Lung (tissue), 12 donors: ENCODE data around the gene PRKN. TPM values are rescaled to one million over a fixed set of nuclear protein-coding genes. Genes with fewer than 3 reads are reported as not detected.

ENCODE experiments used
- ATAC-seq: fragments of 200-7000 bp; cut with Tn5 transposase; one replicate; pipeline ENCODE4 v1.9.1; 2020; ENCODE audit warnings: moderate number of reproducible peaks; ENCODE audit not compliant: insufficient read depth, low FRiP score
- DNase-seq, 3 donors: peaks; one replicate each; pipeline ENCODE4 v3.0.0-alpha.2; 2013 to 2017
- H3K27ac ChIP-seq, 2 donors: one replicate each; pipeline ENCODE4 v1.5.1; 2013; ENCODE audit warnings: mild to moderate bottlenecking in 2 of 2, moderate library complexity in 2 of 2, control low read depth in 1 of 2, inconsistent platforms in 1 of 2, low read depth in 1 of 2, low read length in 1 of 2
- H3K27me3 ChIP-seq, 3 donors: one replicate each; pipeline ENCODE4 v1.5.1; 2013; ENCODE audit warnings: low read length in 2 of 3; ENCODE audit not compliant: control insufficient read depth in 3 of 3, insufficient read depth in 3 of 3
- H3K36me3 ChIP-seq, 4 donors: one replicate each; pipeline ENCODE4 v1.5.1; 2013; ENCODE audit warnings: low read length in 4 of 4, mild to moderate bottlenecking in 1 of 4, moderate library complexity in 1 of 4; ENCODE audit not compliant: control insufficient read depth in 4 of 4, insufficient read depth in 4 of 4
- H3K4me1 ChIP-seq, 5 donors: one replicate each; pipeline ENCODE4 v1.5.1; 2013; ENCODE audit warnings: low read length in 5 of 5, mild to moderate bottlenecking in 2 of 5, moderate library complexity in 1 of 5; ENCODE audit not compliant: control insufficient read depth in 5 of 5, insufficient read depth in 5 of 5
- H3K4me3 ChIP-seq: one replicate; pipeline ENCODE4 v1.5.1; 2013; ENCODE audit warnings: mild to moderate bottlenecking, control low read depth, moderate library complexity
- H3K9ac ChIP-seq, 2 donors: one replicate each; pipeline ENCODE4 v1.5.1; 2013; ENCODE audit warnings: low read length in 2 of 2, control low read depth in 1 of 2; ENCODE audit not compliant: insufficient read depth in 1 of 2
- H3K9me3 ChIP-seq, 4 donors: one replicate each; pipeline ENCODE4 v1.5.1; 2013; ENCODE audit warnings: low read length in 3 of 4, mild to moderate bottlenecking in 1 of 4, moderate library complexity in 1 of 4; ENCODE audit not compliant: control insufficient read depth in 4 of 4, insufficient read depth in 3 of 4
- CTCF ChIP-seq: IDR thresholded peaks from 2 replicates; pipeline ENCODE4 v1.5.1; 2012; ENCODE audit warnings: mild to moderate bottlenecking; ENCODE audit errors: control extremely low read depth, extremely low read depth
- WGBS, 2 donors: extraction: QIAGEN DNeasy Blood & Tissue Kit; methylation state at CpG; one replicate each; pipeline ENCODE4 v1.1.7; 2013; 5-methylcytosine and 5-hydroxymethylcytosine counted together
- polyA plus RNA-seq, 2 donors: library from polyadenylated mRNA; stranded (reverse); fragments of 200-250 nt; gene quantifications; one replicate each; pipeline ENCODE4 v1.2.1, GENCODE V29; 2013
- total RNA-seq, 2 donors: library from RNA; depleted of rRNA in 1 of 2; stranded (reverse); fragments of >200 nt in 1 of 2; gene quantifications; one replicate each; pipeline ENCODE4 v1.2.1, GENCODE V29; 2014 to 2021
- donor health status: control.
- donor health status: control.
- donor health status: Bipolar disorder and iron deficiency.
- donor health status: healthy.
- donor health status: DM: yes; HTN: yes; CAD: no.

PRKN gene
- total and polyA plus RNA-seq, 4 donors, result 0.27 to 11.2 (median 3.1) TPM

DNA sequence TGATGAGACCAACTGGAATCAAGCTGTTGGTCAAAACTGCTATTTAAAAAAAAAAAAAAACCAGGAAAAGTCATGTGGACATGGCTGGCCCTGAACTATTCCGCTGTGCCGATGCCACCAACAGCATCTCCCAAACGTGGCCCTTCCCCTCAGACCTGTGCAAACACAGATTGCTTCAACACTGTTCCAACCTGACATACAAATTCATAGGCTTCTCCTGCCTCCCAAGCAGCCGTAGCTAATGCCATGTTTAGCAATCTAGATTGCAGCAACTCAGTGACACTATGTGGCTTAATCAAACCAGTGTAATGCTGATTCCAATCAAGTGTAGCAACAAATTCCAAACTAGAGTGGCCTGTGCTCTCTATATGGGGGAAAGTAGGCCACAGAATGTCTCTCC lies 16.2 kb downstream of the PRKN start:
- Histone ChIP-seq H3K27ac (no peak overlapping the region), H3K9ac (no peak overlapping the region), H3K36me3 (no peaks in the 10 kb centered on the region), H3K9me3 (no peaks in the 10 kb centered on the region), H3K4me3 (no peak overlapping the region), H3K4me1 (peaks cover 0 to 5% (median 0%) of the 10 kb centered on the region in 5 donors), H3K27me3 (no peaks in the 10 kb centered on the region)
- DNase-seq, result no peak
- 76 to 88% methylated on average over 4 of the region's 4 CpGs for WGBS, 2 donors
- TF ChIP-seq CTCF, result no peak
- no peak for ATAC-seq

GRCh38 chr6:162710936-162711335 lies 16.6 kb downstream of the PRKN start:
- H3K27ac ChIP-seq, result no peak overlapping the region
- no peak for DNase-seq
- H3K27me3 ChIP-seq, result no peaks in the 10 kb centered on the region
- no peak overlapping the region for H3K4me3 ChIP-seq
- H3K36me3 ChIP-seq, result no peaks in the 10 kb centered on the region
- WGBS, 2 donors, result 88 to 96% methylated on average over 2 of the region's 2 CpGs
- no peak for TF ChIP-seq CTCF
- no peak overlapping the region for H3K9ac ChIP-seq
- H3K4me1 ChIP-seq, result peaks cover 0 to 9% (median 0%) of the 10 kb centered on the region in 5 donors
- ATAC-seq, result no peak
- no peaks in the 10 kb centered on the region for H3K9me3 ChIP-seq

- WGBS, 2 donors, result 98 to 100% methylated on average over 1 of the region's 1 CpG
- ATAC-seq, result no peak
- H3K4me1 ChIP-seq, result peaks cover 1 to 14% (median 4%) of the 10 kb centered on the region in 5 donors
- H3K27me3 ChIP-seq, result no peaks in the 10 kb centered on the region
- no peak for TF ChIP-seq CTCF
- H3K9me3 ChIP-seq, result no peaks in the 10 kb centered on the region
- H3K9ac ChIP-seq, result no peak overlapping the region
- H3K4me3 ChIP-seq, result no peak overlapping the region
- no peaks in the 10 kb centered on the region for H3K36me3 ChIP-seq
- DNase-seq, result no peak
- no peak overlapping the region for H3K27ac ChIP-seq
These were observed 17.1 kb downstream of the PRKN start for GRCh38 chr6:162710419-162710818.

DNA sequence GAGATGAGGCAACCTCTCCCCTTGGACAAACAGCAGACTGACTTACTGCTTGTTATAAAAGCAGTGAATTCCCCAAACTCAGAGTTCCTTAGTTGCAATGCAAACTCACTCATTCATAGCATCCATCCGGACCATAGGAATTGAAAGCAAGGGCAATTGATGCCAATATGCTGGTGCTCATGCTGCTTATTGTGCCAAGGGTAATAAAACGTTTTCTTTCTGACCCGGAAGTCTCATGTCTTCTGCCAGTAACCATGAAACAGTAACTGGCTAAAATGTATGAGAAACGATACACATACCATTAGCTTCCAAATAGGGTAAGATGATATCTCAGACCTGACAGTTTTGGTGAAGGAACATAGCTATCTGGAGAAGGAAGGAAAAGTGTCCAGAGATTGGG lies 18.1 kb downstream of the PRKN start:
- no peak for DNase-seq

More for the DNA sequence above, 18.1 kb downstream of the PRKN start:
- Histone ChIP-seq H3K9me3 (no peaks in the 10 kb centered on the region), H3K36me3 (no peaks in the 10 kb centered on the region), H3K9ac (no peak overlapping the region), H3K4me1 (peaks cover 1 to 16% (median 5%) of the 10 kb centered on the region in 5 donors), H3K4me3 (no peak overlapping the region), H3K27me3 (no peaks in the 10 kb centered on the region), H3K27ac (no peak overlapping the region)
- ATAC-seq, result no peak
- WGBS, 2 donors, result 90 to 91% methylated on average over 4 of the region's 4 CpGs
- TF ChIP-seq CTCF, result no peak
